ENCODE measurements around the gene FDX2. TPM values are rescaled to one million over a fixed set of nuclear protein-coding genes. Genes with fewer than 3 reads are reported as not detected.
A peak's percentile ranks its signal among the peaks of the same experiment; 100 is the strongest.

The FDX2 gene
- total RNA-seq, 3 donors from 2014 or later: 7.9 to 15.1 (median 9.7) TPM

GRCh38 chr19:10278935-10279334 is 36.9 kb downstream of the FDX2 start:
- Histone ChIP-seq H3K36me3 (ENCODE audit: low read depth) (no peaks in the 10 kb centered on the region), H3K4me1 (ENCODE audit: low read depth) (peaks cover 5% of the 10 kb centered on the region), H3K4me3 (no peak overlapping the region), H3K9me3 (no peaks in the 10 kb centered on the region)
- intact Hi-C loops (cut with DNase I, micrococcal nuclease): no loop called here
- ATAC-seq (no peak), DNase-seq (no peak)
- TF ChIP-seq CTCF (IDR thresholded peaks at IDR 0.05): no peak

- TF ChIP-seq CTCF (IDR thresholded peaks at IDR 0.05): no peak
- no peak for DNase-seq
- Histone ChIP-seq H3K36me3 (ENCODE audit: low read depth) (no peaks in the 10 kb centered on the region), H3K4me3 (no peak overlapping the region), H3K4me1 (ENCODE audit: low read depth) (peaks cover 5% of the 10 kb centered on the region), H3K9me3 (no peaks in the 10 kb centered on the region)
- intact Hi-C loops (cut with DNase I, micrococcal nuclease): no loop called here
- ATAC-seq: no peak
Observed at GRCh38 chr19:10277795-10278589, 37.8 kb downstream of the FDX2 start.

- ATAC-seq: no peak
Observed at GRCh38 chr19:10274589-10274988, 41.2 kb downstream of the FDX2 start.

GRCh38 chr19:10271543-10272086 is 44.2 kb downstream of the FDX2 start:
- Histone ChIP-seq H3K4me3 (no peak overlapping the region), H3K4me1 (ENCODE audit: low read depth) (peaks cover 20% of the 10 kb centered on the region), H3K36me3 (ENCODE audit: low read depth) (no peaks in the 10 kb centered on the region), H3K9me3 (no peaks in the 10 kb centered on the region)
- DNase-seq: peak in 2 of 3 donors; percentile 41 to 55
- peak; percentile 6 for ATAC-seq
- intact Hi-C loops (cut with DNase I, micrococcal nuclease): no loop called here
- TF ChIP-seq CTCF (IDR thresholded peaks at IDR 0.05): no peak

More at GRCh38 chr19:10274589-10274988, 41.2 kb downstream of the FDX2 start:
- H3K4me1 ChIP-seq (ENCODE audit: low read depth): peaks cover 20% of the 10 kb centered on the region
- no peak for TF ChIP-seq CTCF (IDR thresholded peaks at IDR 0.05)
- no peaks in the 10 kb centered on the region for H3K36me3 ChIP-seq (ENCODE audit: low read depth)
- H3K4me3 ChIP-seq: no peak overlapping the region
- DNase-seq: no peak
- no peaks in the 10 kb centered on the region for H3K9me3 ChIP-seq
- intact Hi-C loops (cut with DNase I, micrococcal nuclease): no loop called here

- DNase-seq: peak; percentile 76 to 93 (median 83)
- Histone ChIP-seq H3K9me3 (no peaks in the 10 kb centered on the region), H3K4me3 (no peak within 1 kb of the TSS), H3K4me1 (ENCODE audit: low read depth) (peaks cover 20% of the 10 kb centered on the region), H3K36me3 (ENCODE audit: low read depth) (no peaks in the 10 kb centered on the region)
- no peak for TF ChIP-seq CTCF (IDR thresholded peaks at IDR 0.05)
- ATAC-seq: peak; percentile 75
- intact Hi-C loops (cut with DNase I, micrococcal nuclease): no loop called here
Observed at GRCh38 chr19:10270616-10271394, 45.0 kb downstream of the FDX2 start, which contains the start of gene ICAM1. Gene ICAM1, plus strand, starts transcription at chr19:10271120. Its CDS starts 40 bp downstream, at chr19:10271160.

Data from mucosa of descending colon (tissue), 3 donors.